HepG2 (cell line): Measurements from ENCODE around the gene PHF8. TPM values are rescaled to one million over a fixed set of nuclear protein-coding genes. Genes with fewer than 3 reads are reported as not detected.

Experiments used
- ATAC-seq: fragments of 200-7000 bp; cut with Tn5 transposase; 3 replicates; pipeline ENCODE4 v1.9.1; 2020; ENCODE audit warnings: mild to moderate bottlenecking, moderate library complexity
- BruUV-seq: library from RNA; stranded (reverse); fragments of 400-500 nt; replicated peaks from 2 replicates; lab custom pipeline; 2021; lab: Mats Ljungman, UMichigan
- CTCF ChIA-PET: fragments of 300-600 bp; formaldehyde crosslinking; extraction: SDS; loops from one replicate; lab custom pipeline; 2021; ENCODE audit warnings: low total read pairs, inconsistent platforms, low intra/inter-chr PET ratio; lab: Yijun Ruan, JAX
- POLR2A ChIA-PET: fragments of 350-600 bp; sonication (Branson Sonifier 250); formaldehyde crosslinking; loops from one replicate; lab custom pipeline; 2020; ENCODE audit warnings: antibody characterized with exemption, inconsistent platforms; lab: Yijun Ruan, JAX
- DNase-seq: peaks from one replicate; pipeline ENCODE4 v3.0.0-alpha.2; 2015; ENCODE audit warnings: low spot score
- FAIRE-seq: peaks from 3 replicates; lab custom pipeline; 2011; peaks lifted over from hg19 to GRCh38; lab: Jason Lieb, UNC
- H2AFZ ChIP-seq: one replicate; pipeline ENCODE4 v1.6.1; 2011; ENCODE audit warnings: low read length, inconsistent platforms
- H3K27ac ChIP-seq: fragments of 300-600 bp; 3 replicates; pipeline ENCODE4 v1.8.0; 2011; ENCODE audit warnings: mixed run types, mild to moderate bottlenecking, mixed read lengths, low read length, inconsistent platforms; ENCODE audit not compliant: insufficient read depth; ENCODE audit errors: extremely low read length
- H3K27me3 ChIP-seq, 2 experiments: fragments of 200-600 bp in 1 of 2; 2 replicates in 1 of 2; 3 replicates in 1 of 2; pipeline versions ENCODE4 v1.6.0 to v1.8.0; 2011; ENCODE audit warnings: low read length in 2 of 2, mild to moderate bottlenecking in 2 of 2, moderate library complexity in 2 of 2, inconsistent platforms in 1 of 2; ENCODE audit not compliant: insufficient read depth in 2 of 2, control insufficient read depth in 1 of 2
- H3K36me3 ChIP-seq, 2 experiments: fragments of 200-600 bp in 1 of 2; replicated peaks in 1 of 2; 2 replicates in 1 of 2; 3 replicates in 1 of 2; pipeline versions ENCODE4 v1.5.1 to v1.8.0; 2011; ENCODE audit warnings: low read length in 2 of 2, inconsistent platforms in 1 of 2; ENCODE audit not compliant: insufficient read depth in 2 of 2, control insufficient read depth in 1 of 2
- H3K4me1 ChIP-seq: 2 replicates; pipeline ENCODE4 v1.5.1; 2012; ENCODE audit warnings: low read length, inconsistent platforms; ENCODE audit not compliant: insufficient read depth
- H3K4me2 ChIP-seq: 2 replicates; pipeline ENCODE4 v1.6.0; 2011; ENCODE audit warnings: low read depth, low read length, inconsistent platforms
- H3K4me3 ChIP-seq, 3 experiments: fragments of 200-600 bp in 1 of 3; sonication (generic), shearing (Covaris generic) in 1 of 3; replicated peaks in 1 of 3; 2 replicates each; pipeline ENCODE4 v1.5.1; 2011 to 2016; ENCODE audit warnings: low read length in 3 of 3, inconsistent platforms in 2 of 3, low read depth in 2 of 3, mild to moderate bottlenecking in 2 of 3, control low read depth in 1 of 3, mixed read lengths in 1 of 3; ENCODE audit not compliant: insufficient read depth in 1 of 3
- H3K79me2 ChIP-seq: one replicate; pipeline ENCODE4 v1.6.1; 2011; ENCODE audit warnings: low read length, inconsistent platforms; ENCODE audit not compliant: insufficient read depth
- H3K9ac ChIP-seq: 2 replicates; pipeline ENCODE4 v1.6.0; 2011; ENCODE audit warnings: mild to moderate bottlenecking, low read depth, low read length, inconsistent platforms; ENCODE audit not compliant: insufficient read depth
- H3K9me3 ChIP-seq: 2 replicates; pipeline ENCODE4 v1.5.1; 2012; ENCODE audit warnings: mild to moderate bottlenecking, low read length
- H4K20me1 ChIP-seq: 2 replicates; pipeline ENCODE4 v1.6.0; 2011; ENCODE audit warnings: inconsistent platforms, mild to moderate bottlenecking, low read length, moderate library complexity; ENCODE audit not compliant: insufficient read depth
- ELF4 ChIP-seq: sonication (generic); formaldehyde crosslinking; IDR thresholded peaks from 2 replicates; pipeline ENCODE4 v1.5.0; 2020; ENCODE audit warnings: missing genetic modification reagents, mild to moderate bottlenecking, moderate library complexity, borderline replicate concordance
- FOXA3 ChIP-seq: IDR thresholded peaks from 2 replicates; pipeline ENCODE4 v1.6.1; 2016; ENCODE audit warnings: missing genetic modification reagents, missing compliant biosample characterization
- HCFC1 ChIP-seq: fragments of 150-350 bp; IDR thresholded peaks from 2 replicates; pipeline ENCODE4 v1.6.1; 2014; ENCODE audit warnings: low read depth, low read length
- RARA ChIP-seq: IDR thresholded peaks from 2 replicates; pipeline ENCODE4 v1.6.1; 2016; ENCODE audit warnings: missing genetic modification reagents, missing compliant biosample characterization
- SNRNP70 ChIP-seq: fragments of 200-400 bp; formaldehyde crosslinking; IDR thresholded peaks from 2 replicates; pipeline ENCODE4 v1.6.1; 2017; ENCODE audit warnings: mild to moderate bottlenecking, low read depth, low read length, moderate library complexity
- ZNF251 ChIP-seq: sonication (generic); formaldehyde crosslinking; IDR thresholded peaks from 2 replicates; pipeline ENCODE4 v1.9.0; 2021; ENCODE audit warnings: mild to moderate bottlenecking, missing genetic modification reagents
- ZNF749 ChIP-seq: sonication (generic); formaldehyde crosslinking; IDR thresholded peaks from 2 replicates; pipeline ENCODE4 v1.8.0; 2022; ENCODE audit warnings: mild to moderate bottlenecking, missing genetic modification reagents, moderate library complexity, borderline replicate concordance
- ZNF775 ChIP-seq: sonication (generic); formaldehyde crosslinking; IDR thresholded peaks from 2 replicates; pipeline ENCODE4 v1.4.0; 2020; ENCODE audit warnings: missing genetic modification reagents, mild to moderate bottlenecking, moderate library complexity, borderline replicate concordance
- ZNF788 ChIP-seq: sonication (generic); formaldehyde crosslinking; IDR thresholded peaks from 2 replicates; pipeline ENCODE4 v1.5.0; 2020; ENCODE audit warnings: mild to moderate bottlenecking, missing genetic modification reagents, borderline replicate concordance
- WGBS: methylation state at CpG from one replicate; pipeline ENCODE4 v1.1.6; 2017; ENCODE audit warnings: low lambda C conversion rate; 5-methylcytosine and 5-hydroxymethylcytosine counted together
- in situ Hi-C: cut with HindIII; loops from 2 replicates; pipeline ENCODE4 v1.10.0; 2017; ENCODE audit warnings: low pct_unique_long_range_greater_than_20kb; ENCODE audit not compliant: extremely low pct_ligation_motif_present
- intact Hi-C: fragments of 100-400 bp; cut with micrococcal nuclease; formaldehyde crosslinking; loops from one replicate; pipeline ENCODE4 v1.10.0; 2022; ENCODE audit not compliant: unreplicated experiment
- polyA plus RNA-seq, 8 experiments: library from polyadenylated mRNA; depleted of rRNA in 3 of 8; stranded (reverse) in 7 of 8; unstranded in 1 of 8; fragments of >200 nt; fragmentation: Illumina TruSeq in 4 of 8; extraction: Trizol in 4 of 8; gene quantifications; 2 replicates each; pipeline versions ENCODE4 v1.2.1 to v1.2.3, GENCODE V29; 2011 to 2016; ENCODE audit warnings: low read depth in 4 of 8, missing spikeins in 1 of 8, mixed read lengths in 1 of 8; ENCODE audit not compliant: insufficient read depth in 1 of 8
- total RNA-seq, 5 experiments: library from RNA; depleted of rRNA; stranded (reverse); fragments of >200 nt; fragmentation: Illumina TruSeq; extraction: Trizol; gene quantifications; 2 replicates each; pipeline ENCODE4 v1.2.3, GENCODE V29; 2016; ENCODE audit warnings: low read depth in 1 of 5
- TF ChIP-seq, protein P1 (sequence below): IDR thresholded peaks from 2 replicates; pipeline ENCODE4 v1.6.1; 2016
- TF ChIP-seq, protein P2 (sequence below): sonication (generic); formaldehyde crosslinking; IDR thresholded peaks from 2 replicates; pipeline ENCODE4 v1.4.0; 2020; ENCODE audit warnings: mild to moderate bottlenecking, missing genetic modification reagents

PHF8 gene
- total and polyA plus RNA-seq, 2 of the 13 experiments (the other 11 are each of a cell fraction or from before 2014, with no cell fraction given) = 15.5 to 19.1 TPM

DNA sequence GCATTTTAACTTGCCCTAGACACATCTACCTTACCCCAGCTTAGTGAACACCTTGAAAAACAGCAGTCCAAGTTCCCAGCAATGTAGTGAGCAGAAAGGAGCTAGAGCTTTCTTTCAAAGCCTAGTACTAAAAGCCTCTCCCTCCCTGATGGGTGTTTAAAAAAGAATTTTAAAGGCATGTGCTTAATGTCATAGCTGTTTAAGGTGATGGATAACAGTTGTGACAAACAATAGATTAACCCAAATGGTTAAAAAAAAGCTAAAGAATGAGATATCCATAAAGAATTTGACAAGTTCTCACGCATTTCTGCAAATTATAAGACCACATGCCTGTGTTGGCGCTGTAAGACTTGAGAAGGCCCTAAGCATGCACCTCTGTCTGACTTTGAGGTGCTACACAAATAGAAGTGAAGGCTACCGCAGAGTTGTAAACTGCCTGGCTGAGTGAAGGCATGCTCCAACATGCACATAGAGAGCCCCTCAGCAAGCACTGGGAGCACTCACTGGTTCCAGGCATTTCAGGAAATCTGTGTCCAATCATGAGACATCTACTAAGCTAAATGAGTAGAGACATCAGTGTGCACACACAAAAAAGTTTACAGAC is 94.0 kb downstream of the PHF8 start:
- POLR2A ChIA-PET = no interaction called here
- H3K9ac ChIP-seq = no peak overlapping the region
- no peaks in the 10 kb centered on the region for H3K4me1 ChIP-seq
- no peaks in the 10 kb centered on the region for H3K79me2 ChIP-seq
- FAIRE-seq (no peak), DNase-seq (no peak), ATAC-seq (no peak)
- BruUV-seq = no TSS peak
- CTCF ChIA-PET = no interaction called here
- no peak overlapping the region for H3K4me3 ChIP-seq
- no peaks in the 10 kb centered on the region for H3K9me3 ChIP-seq
- in situ Hi-C loops (no loop called here), intact Hi-C loops (no loop called here)
- no peak overlapping the region for H3K4me2 ChIP-seq
- WGBS = 85% methylated on average over 2 of the region's 3 CpGs
- peaks cover 3 to 18% of the 10 kb centered on the region in 2 experiments; a peak in 4 of 5 replicates for H3K36me3 ChIP-seq
- no peaks in the 10 kb centered on the region for H3K27me3 ChIP-seq
- no peak overlapping the region for H2AFZ ChIP-seq
- H4K20me1 ChIP-seq = no peaks in the 10 kb centered on the region
- TF ChIP-seq, protein P1, sequence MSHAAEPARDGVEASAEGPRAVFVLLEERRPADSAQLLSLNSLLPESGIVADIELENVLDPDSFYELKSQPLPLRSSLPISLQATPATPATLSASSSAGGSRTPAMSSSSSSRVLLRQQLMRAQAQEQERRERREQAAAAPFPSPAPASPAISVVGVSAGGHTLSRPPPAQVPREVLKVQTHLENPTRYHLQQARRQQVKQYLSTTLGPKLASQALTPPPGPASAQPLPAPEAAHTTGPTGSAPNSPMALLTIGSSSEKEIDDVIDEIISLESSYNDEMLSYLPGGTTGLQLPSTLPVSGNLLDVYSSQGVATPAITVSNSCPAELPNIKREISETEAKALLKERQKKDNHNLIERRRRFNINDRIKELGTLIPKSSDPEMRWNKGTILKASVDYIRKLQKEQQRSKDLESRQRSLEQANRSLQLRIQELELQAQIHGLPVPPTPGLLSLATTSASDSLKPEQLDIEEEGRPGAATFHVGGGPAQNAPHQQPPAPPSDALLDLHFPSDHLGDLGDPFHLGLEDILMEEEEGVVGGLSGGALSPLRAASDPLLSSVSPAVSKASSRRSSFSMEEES (CRISPR knock-in tag) = no peak
- no peak overlapping the region for H3K27ac ChIP-seq

DNA sequence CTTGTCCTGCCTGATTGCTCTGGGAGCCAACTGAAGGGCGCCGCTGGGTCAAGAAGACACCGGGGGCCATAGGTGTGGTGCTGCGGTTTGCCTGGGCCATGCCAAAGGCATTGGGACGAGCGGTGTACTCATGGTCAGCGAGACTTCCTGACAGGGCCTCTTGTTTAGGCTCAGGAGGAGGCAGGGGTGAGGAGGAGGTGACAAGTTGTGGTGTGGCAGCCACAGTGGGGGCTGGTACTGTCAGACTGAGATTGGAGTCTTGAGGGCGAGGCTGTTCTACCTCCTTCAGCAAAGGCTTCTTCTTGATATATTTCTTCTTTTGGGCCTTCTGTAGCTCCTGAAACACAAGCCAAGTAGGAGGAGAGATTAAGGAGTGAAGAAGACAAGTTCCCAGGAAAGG is 104.1 kb downstream of the PHF8 start:
- no peak overlapping the region for H2AFZ ChIP-seq
- TF ChIP-seq ZNF749 (no peak), HCFC1 (no peak), FOXA3 (CRISPR knock-in tag) (no peak), ELF4 (CRISPR knock-in tag) (no peak), ZNF788 (CRISPR knock-in tag) (no peak), ZNF251 (CRISPR knock-in tag) (no peak), SNRNP70 (no peak), RARA (CRISPR knock-in tag) (no peak), ZNF775 (no peak)
- TF ChIP-seq, protein P2, sequence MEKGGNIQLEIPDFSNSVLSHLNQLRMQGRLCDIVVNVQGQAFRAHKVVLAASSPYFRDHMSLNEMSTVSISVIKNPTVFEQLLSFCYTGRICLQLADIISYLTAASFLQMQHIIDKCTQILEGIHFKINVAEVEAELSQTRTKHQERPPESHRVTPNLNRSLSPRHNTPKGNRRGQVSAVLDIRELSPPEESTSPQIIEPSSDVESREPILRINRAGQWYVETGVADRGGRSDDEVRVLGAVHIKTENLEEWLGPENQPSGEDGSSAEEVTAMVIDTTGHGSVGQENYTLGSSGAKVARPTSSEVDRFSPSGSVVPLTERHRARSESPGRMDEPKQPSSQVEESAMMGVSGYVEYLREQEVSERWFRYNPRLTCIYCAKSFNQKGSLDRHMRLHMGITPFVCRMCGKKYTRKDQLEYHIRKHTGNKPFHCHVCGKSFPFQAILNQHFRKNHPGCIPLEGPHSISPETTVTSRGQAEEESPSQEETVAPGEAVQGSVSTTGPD (CRISPR knock-in tag) = no peak
- TF ChIP-seq, all 625 proteins: peak for 0
- WGBS = 100% methylated on average over 3 of the region's 8 CpGs
- Histone ChIP-seq H3K27me3 (no peaks in the 10 kb centered on the region), H3K4me2 (no peak overlapping the region), H3K9ac (no peak overlapping the region), H3K9me3 (no peaks in the 10 kb centered on the region), H3K4me3 (no peak overlapping the region), H3K79me2 (no peaks in the 10 kb centered on the region), H3K4me1 (no peaks in the 10 kb centered on the region), H3K27ac (no peak overlapping the region), H4K20me1 (no peaks in the 10 kb centered on the region), H3K36me3 (peaks cover 8 to 38% of the 10 kb centered on the region in 2 experiments)
- POLR2A ChIA-PET = no interaction called here
- intact Hi-C loops = no loop called here
- FAIRE-seq (no peak), ATAC-seq (no peak), DNase-seq (no peak)
- no TSS peak for BruUV-seq
- CTCF ChIA-PET = no interaction called here
- in situ Hi-C loops = no loop called here
